HG03135 (cell line): ENCODE measurements around the gene IKZF2.
A peak's percentile ranks its signal among the peaks of the same experiment; 100 is the strongest.

ENCODE experiments used
- ATAC-seq: cut with Tn5 transposase; IDR thresholded peaks from one replicate; pipeline ENCODE4 v1.9.1; 2021; ENCODE audit warnings: mild to moderate bottlenecking, moderate library complexity; ENCODE audit not compliant: unreplicated experiment

IKZF2 gene

GRCh38 chr2:213007290-213007838, 144.0 kb downstream of the IKZF2 start:
- no peak for ATAC-seq

- ATAC-seq, result no peak
These were observed 147.1 kb downstream of the IKZF2 start for GRCh38 chr2:213004197-213004821.

DNA sequence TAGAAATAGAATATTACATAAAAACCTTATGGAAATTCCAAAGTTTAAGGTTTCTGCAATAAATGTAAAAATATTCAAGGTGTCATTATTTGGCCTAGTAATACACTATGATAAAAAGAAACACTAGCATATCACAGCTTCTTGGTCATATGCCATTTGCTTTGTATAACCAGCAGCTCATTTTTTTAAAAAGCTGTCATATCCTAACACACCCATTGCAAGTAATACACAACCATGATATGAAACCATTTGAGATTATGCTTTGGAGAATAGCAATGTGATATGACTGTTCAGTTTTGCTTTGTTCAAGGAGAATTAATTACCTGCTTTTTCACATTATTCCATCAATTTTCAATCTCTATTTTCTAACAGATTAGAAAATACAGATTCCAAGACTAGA, 149.0 kb downstream of the IKZF2 start:
- ATAC-seq, result peak; percentile 41

DNA sequence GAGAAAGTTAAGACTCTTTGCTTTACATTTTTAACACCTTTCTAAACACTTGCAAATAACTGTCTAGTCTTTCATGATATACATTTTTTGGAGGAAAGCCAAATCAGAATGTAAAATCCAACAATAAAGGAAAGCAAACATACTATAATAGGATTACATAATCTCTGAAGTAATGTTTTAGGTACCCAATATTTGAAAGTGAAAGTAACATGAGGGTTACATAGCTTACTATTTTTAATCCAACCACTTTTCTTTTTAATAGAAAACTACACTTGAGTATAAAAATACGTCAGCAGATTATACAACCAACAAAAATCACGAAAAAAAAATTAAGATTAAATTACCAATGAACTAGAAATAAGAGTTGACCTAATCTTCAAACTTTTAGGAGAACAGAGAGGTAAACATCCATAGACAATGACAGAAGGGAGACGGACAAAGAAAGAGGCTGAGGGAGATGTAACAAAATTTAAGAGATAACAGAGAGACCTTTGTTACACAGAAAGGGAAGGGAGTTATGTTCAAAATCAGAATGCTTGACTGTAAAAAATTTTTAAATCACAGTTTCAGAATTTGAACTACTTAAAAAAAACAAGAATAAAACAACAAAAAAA, 150.0 kb downstream of the IKZF2 start:
- no peak for ATAC-seq

- no peak for ATAC-seq
These were observed 152.6 kb downstream of the IKZF2 start for GRCh38 chr2:212998626-212999359.

DNA sequence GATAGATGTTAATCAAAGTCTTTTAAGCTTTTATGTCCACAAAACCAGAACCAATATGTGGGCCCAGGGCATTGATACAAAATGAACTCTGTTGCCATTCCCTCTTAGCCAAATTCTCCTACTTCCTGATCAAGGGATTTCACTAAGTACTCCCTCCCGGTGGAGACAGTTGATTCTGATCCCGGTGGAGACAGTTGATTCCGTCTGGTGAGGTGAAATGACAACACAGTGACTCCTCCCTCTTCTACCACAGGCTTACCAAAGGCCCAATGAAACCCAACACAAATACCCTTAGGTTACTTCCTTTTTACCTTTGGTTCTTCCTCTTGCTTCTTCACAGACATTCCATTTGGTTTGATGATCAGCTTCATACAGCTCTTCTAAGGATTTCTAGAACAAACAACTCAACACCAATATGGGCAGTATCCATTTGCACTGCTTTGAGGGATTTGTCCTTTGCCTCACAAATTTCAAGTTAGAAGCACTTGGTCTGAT, 153.8 kb downstream of the IKZF2 start:
- no peak for ATAC-seq

DNA sequence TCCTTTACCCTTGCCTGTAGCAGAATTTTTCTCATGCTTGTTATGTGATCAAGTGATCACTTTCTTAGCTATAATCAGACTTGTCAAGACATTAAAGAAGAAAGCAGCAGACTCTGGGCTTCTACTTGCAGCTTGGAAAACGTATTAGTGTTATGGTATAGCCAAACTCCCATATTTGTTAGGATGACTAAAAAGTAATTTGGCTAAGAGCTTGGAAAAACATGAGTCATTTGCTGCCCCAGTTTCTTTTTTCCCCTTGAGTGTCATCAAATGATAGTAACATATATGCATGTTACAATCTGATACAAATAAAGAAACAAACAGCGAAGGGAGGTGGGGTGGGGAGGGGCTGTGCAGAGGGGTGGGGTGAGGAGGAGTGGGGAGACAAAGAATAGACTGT, 155.5 kb downstream of the IKZF2 start:
- no peak for ATAC-seq

GRCh38 chr2:212994976-212995375, 156.4 kb downstream of the IKZF2 start:
- no peak for ATAC-seq

DNA sequence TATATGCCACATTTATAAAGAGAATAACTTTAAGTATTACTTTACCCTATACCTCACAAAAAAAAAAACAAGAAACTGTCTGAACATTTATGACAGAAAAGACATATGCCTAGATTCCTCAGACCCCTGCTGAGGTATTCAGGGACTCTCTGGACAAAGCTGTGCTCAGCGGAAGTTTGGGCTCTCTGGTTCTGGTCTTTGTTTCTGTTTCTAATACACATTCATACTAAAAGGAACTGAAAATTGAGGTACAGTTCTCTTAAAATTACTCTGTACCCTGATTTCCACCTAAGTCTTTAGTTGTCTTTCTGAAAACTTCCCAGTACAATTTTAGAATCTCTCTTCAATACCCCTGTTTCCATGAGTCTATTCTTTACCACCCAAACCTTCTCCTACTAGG, 160.3 kb downstream of the IKZF2 start:
- peak; percentile 80 for ATAC-seq

DNA sequence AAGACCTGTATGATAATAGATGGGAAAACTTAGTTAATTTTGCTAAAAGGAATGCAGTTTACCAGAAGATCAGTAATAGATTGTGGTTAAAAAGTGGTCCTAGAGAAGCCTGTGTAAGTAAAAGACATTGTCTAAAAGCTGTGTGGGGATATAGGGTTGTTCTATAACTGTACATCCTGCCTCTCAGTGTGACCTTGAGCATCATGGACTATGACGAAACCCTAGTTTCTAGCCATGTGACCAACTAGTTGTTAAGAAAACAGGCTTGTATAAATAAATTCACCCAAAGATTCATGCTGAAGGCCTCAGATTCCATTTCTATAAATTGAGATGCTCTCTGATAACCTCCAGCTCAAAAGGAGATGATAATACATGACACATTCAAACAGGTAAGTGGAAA, 160.7 kb downstream of the IKZF2 start:
- ATAC-seq, result peak; percentile 82

DNA sequence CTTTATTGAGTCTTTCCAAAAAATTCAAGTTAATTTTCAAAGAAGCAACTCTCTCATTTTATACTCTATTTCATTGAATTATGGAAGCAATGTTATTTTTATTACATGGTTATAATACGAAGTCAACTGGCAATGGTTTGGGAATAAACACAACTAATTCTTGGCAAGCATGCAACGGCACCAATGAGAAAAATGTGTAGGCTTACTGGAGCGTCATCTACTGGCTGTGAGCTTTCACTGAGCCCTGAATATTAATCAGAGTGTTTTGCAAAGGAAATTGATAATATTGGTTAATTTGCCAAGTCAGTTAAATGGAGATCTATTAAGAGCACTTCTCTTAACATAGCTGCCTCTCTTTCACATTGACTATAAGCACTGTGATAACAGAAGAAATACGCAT, 163.9 kb downstream of the IKZF2 start:
- no peak for ATAC-seq

DNA sequence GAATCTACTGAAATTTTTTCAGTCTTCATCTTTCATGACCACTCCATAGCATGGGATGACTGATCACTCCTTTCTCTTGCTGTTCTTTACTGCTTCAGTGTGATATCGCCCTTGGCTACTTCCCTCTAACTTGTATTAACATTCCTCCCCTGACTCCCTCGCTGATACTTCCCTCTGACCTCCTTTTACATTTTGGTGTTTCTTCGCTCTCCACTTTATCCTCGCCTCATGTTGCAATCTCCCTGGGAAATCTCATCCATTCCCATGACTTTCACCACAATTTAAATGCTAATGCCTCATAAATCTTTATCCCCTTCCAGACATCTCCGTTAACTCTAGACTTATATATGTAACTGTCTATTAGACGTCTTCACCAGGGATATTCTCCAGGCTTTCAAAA, 167.3 kb downstream of the IKZF2 start:
- no peak for ATAC-seq

GRCh38 chr2:212979799-212980198, 171.6 kb downstream of the IKZF2 start:
- no peak for ATAC-seq

DNA sequence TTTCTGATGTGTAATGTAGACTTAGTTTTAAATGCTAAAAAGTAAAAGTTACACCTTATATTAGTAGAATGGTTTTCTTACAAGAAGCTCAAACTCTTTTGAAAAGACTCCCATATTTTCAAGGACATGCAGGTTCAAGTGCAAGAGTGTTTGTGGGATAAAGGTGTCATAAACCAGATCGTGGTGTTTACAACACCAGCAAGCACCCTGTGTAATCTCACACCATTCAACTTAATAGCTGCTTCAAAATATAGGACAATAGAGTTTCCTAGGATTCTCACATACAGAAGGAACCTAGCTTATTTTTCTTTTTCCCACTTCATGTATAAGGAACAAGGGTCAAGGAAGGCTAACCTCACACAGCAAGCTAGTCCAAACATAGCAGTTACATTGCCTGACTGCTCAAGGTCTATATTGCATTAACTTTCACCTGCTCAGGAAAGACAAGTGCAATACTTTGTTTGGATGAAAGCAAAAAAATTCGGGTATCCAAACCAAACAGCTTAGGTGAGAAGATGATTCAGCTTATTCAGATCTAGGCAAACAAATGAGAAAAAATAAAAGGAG, 172.3 kb downstream of the IKZF2 start:
- no peak for ATAC-seq

- no peak for ATAC-seq
These were observed 174.3 kb downstream of the IKZF2 start for GRCh38 chr2:212977152-212977551.

DNA sequence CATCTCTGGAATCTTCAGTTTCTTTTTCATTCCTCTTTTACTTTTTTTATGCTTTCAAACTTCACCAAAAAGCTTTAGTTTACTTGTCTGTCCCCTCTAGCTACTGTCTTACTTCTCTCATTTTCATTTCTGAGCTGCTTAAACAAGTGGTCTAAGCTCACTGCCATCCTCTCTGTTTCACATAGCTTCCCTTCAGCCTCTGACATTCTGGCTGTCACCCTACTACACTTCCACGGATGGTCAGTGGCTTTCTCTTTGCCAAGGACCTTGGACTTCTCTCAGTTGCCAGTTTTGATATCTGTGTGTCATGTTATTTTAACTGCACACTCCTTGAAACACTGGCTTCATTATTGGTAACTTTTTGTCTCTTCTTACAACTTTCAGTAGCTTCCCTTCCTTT, 176.1 kb downstream of the IKZF2 start:
- ATAC-seq, result peak; percentile 70

GRCh38 chr2:212974692-212975091, 176.7 kb downstream of the IKZF2 start:
- ATAC-seq, result no peak

GRCh38 chr2:212973347-212973746, 178.1 kb downstream of the IKZF2 start:
- ATAC-seq, result no peak

- ATAC-seq, result no peak
These were observed 181.3 kb downstream of the IKZF2 start for GRCh38 chr2:212970132-212970531.

GRCh38 chr2:212968284-212969081, 182.9 kb downstream of the IKZF2 start:
- no peak for ATAC-seq

DNA sequence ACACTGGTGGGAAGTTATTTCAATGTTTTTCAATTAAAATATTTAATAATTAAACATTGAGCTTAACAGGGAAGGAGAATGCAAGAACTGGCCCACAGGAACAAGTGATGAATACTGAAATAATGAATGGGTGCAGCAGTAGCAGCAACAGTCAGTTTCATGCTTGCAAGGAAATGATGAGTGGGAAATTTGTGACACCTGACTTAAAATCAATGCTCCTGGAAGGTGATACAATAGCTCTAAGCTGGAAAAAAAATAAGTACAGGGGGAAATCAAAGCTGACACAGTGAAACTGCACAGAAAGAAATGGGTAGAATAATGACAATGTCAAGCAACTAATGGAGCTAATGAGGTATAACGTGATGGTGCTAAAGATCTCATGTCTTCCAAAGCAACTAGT, 184.5 kb downstream of the IKZF2 start:
- ATAC-seq, result no peak
